Fibroblast of lung (primary cell): ENCODE measurements around the gene ACTRT2. TPM values are rescaled to one million over a fixed set of nuclear protein-coding genes. Genes with fewer than 3 reads are reported as not detected.

Experiments
- DNase-seq, 2 donors: peaks; one replicate each; pipeline versions ENCODE4 v3.0.0 to v3.0.0-alpha.2; 2010; ENCODE audit warnings: low read depth in 2 of 2
- H2AFZ ChIP-seq: 2 replicates; pipeline ENCODE4 v1.5.1; 2012; ENCODE audit warnings: low read length, control low read depth, inconsistent platforms
- H3K27ac ChIP-seq: 2 replicates; pipeline ENCODE4 v1.5.1; 2011; ENCODE audit warnings: low read length, control low read depth; ENCODE audit not compliant: insufficient read depth
- H3K27me3 ChIP-seq: 2 replicates; pipeline ENCODE4 v1.5.1; 2011; ENCODE audit warnings: mild to moderate bottlenecking, low read length; ENCODE audit not compliant: control insufficient read depth, insufficient read depth
- H3K36me3 ChIP-seq: 2 replicates; pipeline ENCODE4 v1.5.1; 2011; ENCODE audit warnings: low read length; ENCODE audit not compliant: control insufficient read depth, insufficient read depth
- H3K4me1 ChIP-seq: 2 replicates; pipeline ENCODE4 v1.5.1; 2011; ENCODE audit warnings: low read length; ENCODE audit not compliant: control insufficient read depth, insufficient read depth; ENCODE audit errors: extremely low read depth
- H3K4me2 ChIP-seq: 2 replicates; pipeline ENCODE4 v1.5.1; 2011; ENCODE audit warnings: low read length, control low read depth; ENCODE audit not compliant: insufficient read depth; ENCODE audit errors: extremely low read depth
- H3K4me3 ChIP-seq, 4 experiments: fragments of 200-600 bp in 1 of 4; sonication (generic) in 1 of 4; replicated peaks in 1 of 4; 2 replicates each; pipeline ENCODE4 v1.5.1; 2011 to 2016; ENCODE audit warnings: low read length in 4 of 4, low read depth in 3 of 4, mild to moderate bottlenecking in 3 of 4, control low read depth in 2 of 4, inconsistent platforms in 1 of 4, mixed read lengths in 1 of 4; ENCODE audit not compliant: insufficient read depth in 1 of 4; ENCODE audit errors: control extremely low read depth in 1 of 4
- H3K79me2 ChIP-seq: 2 replicates; pipeline ENCODE4 v1.5.1; 2012; ENCODE audit warnings: mild to moderate bottlenecking, low read length, inconsistent platforms; ENCODE audit not compliant: control insufficient read depth, insufficient read depth
- H3K9ac ChIP-seq: 2 replicates; pipeline ENCODE4 v1.5.1; 2011; ENCODE audit warnings: mild to moderate bottlenecking, low read length, control low read depth; ENCODE audit not compliant: insufficient read depth
- H3K9me3 ChIP-seq: 2 replicates; pipeline ENCODE4 v1.5.1; 2012; ENCODE audit warnings: low read depth, low read length; ENCODE audit not compliant: control insufficient read depth, insufficient read depth
- H4K20me1 ChIP-seq: 2 replicates; pipeline ENCODE4 v1.5.1; 2011; ENCODE audit warnings: low read length; ENCODE audit not compliant: control insufficient read depth, insufficient read depth; ENCODE audit errors: extremely low read depth
- EZH2 ChIP-seq: IDR thresholded peaks from 2 replicates; pipeline ENCODE4 v1.5.1; 2012; ENCODE audit warnings: low read length, control low read depth, mild to moderate bottlenecking; ENCODE audit errors: missing control alignments
- polyA plus RNA-seq, 2 donors: library from polyadenylated mRNA; depleted of rRNA in 1 of 2; stranded (reverse) in 1 of 2; unstranded in 1 of 2; fragments of >200 nt; gene quantifications; 2 replicates each; pipeline ENCODE4 v1.2.1, GENCODE V29; 2011 to 2012; ENCODE audit warnings: missing spikeins in 1 of 2
- total RNA-seq: library from RNA; depleted of rRNA; stranded (reverse); fragments of >200 nt; gene quantifications from 2 replicates; pipeline ENCODE4 v1.2.1, GENCODE V29; 2014
- TF ChIP-seq, protein P1 (sequence below), 2 donors: IDR thresholded peaks in 1 of 2; conservative IDR thresholded peaks in 1 of 2; 1 replicate in 1 of 2; 2 replicates in 1 of 2; pipeline ENCODE4 v1.5.1; 2011 to 2012; ENCODE audit warnings: low read length in 2 of 2, control low read depth in 1 of 2, inconsistent platforms in 1 of 2, low read depth in 1 of 2, mild to moderate bottlenecking in 1 of 2

ACTRT2 gene
- total and polyA plus RNA-seq, 2 donors (not counting 1 experiment from before 2014, with no cell fraction given), result not detected

DNA sequence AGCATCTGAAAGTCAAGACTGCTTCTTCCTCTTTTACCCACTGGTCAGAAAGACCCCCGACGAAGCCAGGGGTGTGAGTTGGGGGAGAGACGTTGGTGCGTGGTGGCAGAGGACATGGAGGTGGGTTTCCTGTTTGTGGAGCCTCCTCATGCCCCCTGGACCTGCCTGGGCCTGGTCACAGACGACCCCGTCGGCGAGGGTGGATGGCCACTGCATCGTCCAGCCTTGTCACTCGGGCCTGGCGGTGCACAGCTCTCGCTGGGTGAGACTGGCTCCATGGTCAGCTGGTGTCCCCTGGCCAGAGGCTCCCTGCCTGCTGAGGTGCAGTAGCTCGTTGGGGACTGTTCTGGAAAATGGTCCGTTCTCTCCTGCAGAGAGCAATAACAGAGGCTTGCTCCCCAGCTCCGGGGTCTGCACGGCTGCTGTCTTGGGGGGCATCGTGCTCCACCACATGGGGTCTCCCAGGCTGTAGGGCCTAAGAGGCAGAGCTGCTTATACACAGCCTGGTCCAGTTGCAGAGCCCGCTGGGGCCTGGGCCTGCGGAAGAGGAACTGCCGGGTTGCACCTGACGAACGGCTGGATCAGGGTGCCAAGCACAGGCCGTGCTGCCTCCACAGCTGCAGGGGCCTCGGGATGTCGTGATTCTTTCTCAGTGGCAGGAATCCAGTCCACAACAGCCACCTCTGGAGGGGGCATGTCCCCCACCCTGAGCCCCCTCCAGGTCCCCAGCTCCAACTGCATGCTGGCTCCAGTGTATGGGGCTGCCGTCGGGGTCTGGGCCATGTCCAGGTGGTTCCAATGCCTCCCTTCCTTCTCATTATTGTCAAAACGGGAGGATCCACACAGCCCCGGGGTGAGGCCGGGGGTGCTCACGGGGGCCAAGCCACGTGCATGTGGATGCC lies 18.0 kb upstream of the ACTRT2 start:
- H3K4me2 ChIP-seq, result no peak overlapping the region
- H4K20me1 ChIP-seq, result no peaks in the 10 kb centered on the region
- no peaks in the 10 kb centered on the region for H3K36me3 ChIP-seq
- DNase-seq, result no peak
- H3K27ac ChIP-seq, result no peak overlapping the region
- no peaks in the 10 kb centered on the region for H3K9me3 ChIP-seq
- H3K9ac ChIP-seq, result no peak overlapping the region
- no peaks in the 10 kb centered on the region for H3K27me3 ChIP-seq
- H2AFZ ChIP-seq, result no peak overlapping the region
- no peaks in the 10 kb centered on the region for H3K79me2 ChIP-seq
- H3K4me1 ChIP-seq, result no peaks in the 10 kb centered on the region
- no peak for TF ChIP-seq EZH2
- TF ChIP-seq, protein P1, sequence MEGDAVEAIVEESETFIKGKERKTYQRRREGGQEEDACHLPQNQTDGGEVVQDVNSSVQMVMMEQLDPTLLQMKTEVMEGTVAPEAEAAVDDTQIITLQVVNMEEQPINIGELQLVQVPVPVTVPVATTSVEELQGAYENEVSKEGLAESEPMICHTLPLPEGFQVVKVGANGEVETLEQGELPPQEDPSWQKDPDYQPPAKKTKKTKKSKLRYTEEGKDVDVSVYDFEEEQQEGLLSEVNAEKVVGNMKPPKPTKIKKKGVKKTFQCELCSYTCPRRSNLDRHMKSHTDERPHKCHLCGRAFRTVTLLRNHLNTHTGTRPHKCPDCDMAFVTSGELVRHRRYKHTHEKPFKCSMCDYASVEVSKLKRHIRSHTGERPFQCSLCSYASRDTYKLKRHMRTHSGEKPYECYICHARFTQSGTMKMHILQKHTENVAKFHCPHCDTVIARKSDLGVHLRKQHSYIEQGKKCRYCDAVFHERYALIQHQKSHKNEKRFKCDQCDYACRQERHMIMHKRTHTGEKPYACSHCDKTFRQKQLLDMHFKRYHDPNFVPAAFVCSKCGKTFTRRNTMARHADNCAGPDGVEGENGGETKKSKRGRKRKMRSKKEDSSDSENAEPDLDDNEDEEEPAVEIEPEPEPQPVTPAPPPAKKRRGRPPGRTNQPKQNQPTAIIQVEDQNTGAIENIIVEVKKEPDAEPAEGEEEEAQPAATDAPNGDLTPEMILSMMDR (conservative IDR thresholded peaks at IDR 0.05 in 1 of 2, IDR thresholded peaks at IDR 0.05 in 1 of 2; ENCODE audit: low read depth in 1 of 2, low read length in 2 of 2), result no peak
- no peak overlapping the region for H3K4me3 ChIP-seq

DNA sequence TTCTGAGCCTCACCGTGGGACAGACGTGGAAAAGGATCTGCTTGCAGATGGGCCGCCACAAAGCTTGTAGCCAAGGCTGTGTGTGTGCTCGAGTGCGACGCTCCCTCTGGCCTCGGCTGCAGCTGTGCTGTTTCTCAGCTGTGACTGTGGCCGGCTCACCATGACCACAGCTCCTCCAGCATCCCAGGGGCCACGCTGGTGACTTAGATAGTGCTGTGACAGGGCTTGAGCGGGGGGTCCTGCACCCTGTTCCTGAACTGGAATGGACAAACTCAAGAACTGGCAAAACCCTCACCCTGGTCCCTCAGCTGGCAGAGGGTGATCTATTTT lies 17.4 kb upstream of the ACTRT2 start:
- no peaks in the 10 kb centered on the region for H3K4me1 ChIP-seq
- H3K4me2 ChIP-seq, result no peak overlapping the region
- no peaks in the 10 kb centered on the region for H3K27me3 ChIP-seq
- no peaks in the 10 kb centered on the region for H3K9me3 ChIP-seq
- H4K20me1 ChIP-seq, result no peaks in the 10 kb centered on the region
- H2AFZ ChIP-seq, result no peak overlapping the region
- TF ChIP-seq, protein P1 (conservative IDR thresholded peaks at IDR 0.05 in 1 of 2, IDR thresholded peaks at IDR 0.05 in 1 of 2; ENCODE audit: low read depth in 1 of 2, low read length in 2 of 2), result no peak
- TF ChIP-seq EZH2, result no peak
- H3K36me3 ChIP-seq, result no peaks in the 10 kb centered on the region
- no peak overlapping the region for H3K4me3 ChIP-seq
- no peak overlapping the region for H3K27ac ChIP-seq
- no peak for DNase-seq
- no peak overlapping the region for H3K9ac ChIP-seq
- no peaks in the 10 kb centered on the region for H3K79me2 ChIP-seq

DNA sequence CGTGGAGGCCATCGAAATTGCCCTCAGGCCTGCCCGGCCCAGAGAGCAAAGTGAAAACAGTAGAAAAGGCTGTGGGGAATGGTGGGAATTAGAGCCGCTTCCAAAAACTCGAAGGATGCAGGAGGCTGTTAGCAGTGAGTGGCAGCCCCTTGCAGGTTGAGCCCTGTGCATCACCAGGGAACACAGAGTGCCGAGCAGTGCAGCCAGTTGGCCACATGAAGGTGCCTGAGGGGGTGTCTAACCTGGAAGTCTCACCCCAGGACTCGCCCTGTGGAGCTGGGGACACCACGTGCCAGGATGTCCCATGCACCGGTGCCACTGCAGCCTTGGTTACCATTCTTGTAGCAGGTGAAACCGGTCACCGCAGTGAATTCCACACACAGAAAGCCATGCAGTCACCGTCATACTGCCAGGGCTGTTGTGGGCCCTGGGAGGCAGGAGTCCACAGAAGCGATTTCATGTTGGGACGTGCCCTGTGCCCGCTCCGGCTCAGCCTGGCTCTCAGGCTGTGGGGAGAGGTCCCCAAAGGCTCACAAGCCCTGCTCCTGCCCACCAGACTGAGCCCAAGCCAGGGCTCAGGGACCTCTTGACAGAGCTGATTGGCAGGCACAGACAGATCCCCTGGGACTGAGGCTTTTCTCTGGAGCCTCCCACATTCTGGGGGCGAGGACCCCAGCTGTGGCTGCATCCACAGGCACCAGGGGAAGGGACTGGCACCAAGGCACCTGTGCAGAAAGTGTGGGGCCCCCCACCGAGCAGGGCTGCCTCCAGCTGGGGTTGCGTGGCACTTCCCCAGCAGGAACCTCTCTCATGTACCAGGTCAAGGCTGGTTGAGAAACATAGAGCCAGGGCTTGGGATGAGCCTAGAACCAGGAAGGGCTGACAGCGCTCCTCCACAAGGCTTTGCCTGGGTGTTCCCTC lies 16.7 kb upstream of the ACTRT2 start:
- Histone ChIP-seq H2AFZ (no peak overlapping the region), H3K36me3 (no peaks in the 10 kb centered on the region), H3K27ac (no peak overlapping the region), H3K4me2 (no peak overlapping the region), H3K79me2 (no peaks in the 10 kb centered on the region), H4K20me1 (no peaks in the 10 kb centered on the region), H3K4me3 (no peak overlapping the region), H3K9me3 (no peaks in the 10 kb centered on the region), H3K4me1 (no peaks in the 10 kb centered on the region), H3K9ac (no peak overlapping the region), H3K27me3 (no peaks in the 10 kb centered on the region)
- no peak for DNase-seq
- TF ChIP-seq, protein P1 (conservative IDR thresholded peaks at IDR 0.05 in 1 of 2, IDR thresholded peaks at IDR 0.05 in 1 of 2; ENCODE audit: low read depth in 1 of 2, low read length in 2 of 2), result no peak
- no peak for TF ChIP-seq EZH2
